NOMO-1 treated with dmso at 0.1 percent for 144 hours (cell line): ENCODE measurements around the gene NLRP12.
"Not testable (repeated sequence)": the region's sequence is repeated elsewhere in the genome, so short reads cannot be mapped to it uniquely, and the experiment has no call there.

Source experiments
- DNase-seq: peaks from one replicate; lab custom pipeline; 2025; ENCODE audit not compliant: unreplicated experiment; lab: John Stamatoyannopoulos, UW

Gene NLRP12

GRCh38 chr19:53840241-53840640, 16.1 kb upstream of the NLRP12 start:
- not testable (repeated sequence) for DNase-seq

- DNase-seq, result not testable (repeated sequence)
These were observed 14.3 kb upstream of the NLRP12 start for GRCh38 chr19:53838446-53838845.

DNA sequence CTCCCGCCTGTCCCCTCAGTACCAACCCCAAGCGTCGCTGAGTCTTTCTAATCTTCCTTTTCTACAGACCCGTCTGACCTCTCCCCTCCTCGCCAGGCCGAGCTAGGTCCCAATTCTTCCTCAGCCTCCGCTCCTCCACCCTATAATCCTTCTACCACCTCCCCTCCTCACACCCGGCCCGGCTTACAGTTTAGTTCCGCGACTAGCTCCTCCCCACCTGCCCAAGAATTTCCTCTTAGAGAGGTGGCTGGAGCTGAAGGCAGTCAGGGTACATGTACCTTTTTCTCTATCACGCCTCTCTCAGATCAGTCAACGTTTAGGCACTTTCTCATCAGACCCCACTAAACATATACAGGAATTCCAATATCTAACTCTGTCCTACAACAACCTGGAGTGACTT, 8.7 kb upstream of the NLRP12 start:
- not testable (repeated sequence) for DNase-seq

- DNase-seq, result no peak
These were observed 4.4 kb upstream of the NLRP12 start for GRCh38 chr19:53828531-53828930.

DNA sequence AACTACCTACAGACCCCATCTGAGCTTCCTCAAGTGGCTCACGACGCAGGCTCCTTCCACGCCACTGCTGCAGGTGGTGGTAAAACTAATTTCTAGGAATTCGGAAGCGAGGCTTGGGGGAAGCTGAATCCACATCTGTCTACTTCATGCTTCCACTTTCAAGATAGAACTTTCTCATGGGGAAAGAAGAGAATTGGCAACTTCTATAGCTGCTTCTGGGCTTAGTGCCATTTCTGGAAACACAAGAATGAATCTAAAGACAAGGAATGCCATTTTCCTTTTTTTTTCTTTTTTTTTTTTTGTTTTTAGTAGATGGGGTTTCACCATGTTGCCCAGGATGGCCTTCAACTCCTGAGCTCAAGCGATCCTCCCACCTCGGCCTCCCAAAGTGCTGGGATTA, 2.8 kb upstream of the NLRP12 start:
- DNase-seq, result no peak

- DNase-seq, result peak; percentile 35
These were observed 564 bp downstream of the NLRP12 start for GRCh38 chr19:53823380-53824120.

DNA sequence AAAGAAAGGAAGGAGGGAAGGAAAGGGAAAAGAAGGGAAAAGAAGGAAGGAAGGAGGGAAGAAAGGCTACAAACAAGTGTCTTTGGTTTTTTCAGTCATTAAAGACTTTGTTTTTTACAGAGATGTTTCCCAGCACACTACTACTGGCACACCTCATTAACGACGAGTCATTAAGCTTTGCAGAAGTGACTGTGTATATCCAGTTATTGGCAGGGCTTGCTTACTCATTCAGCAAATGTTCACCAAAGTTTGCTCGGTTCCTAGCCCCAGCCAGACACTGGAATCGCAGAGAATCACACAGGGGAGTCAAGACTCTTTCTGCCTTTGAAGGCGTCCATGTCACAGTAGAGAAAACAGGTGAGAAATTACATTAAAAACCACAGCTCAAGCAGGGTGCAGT, 4.3 kb downstream of the NLRP12 start:
- no peak for DNase-seq

DNA sequence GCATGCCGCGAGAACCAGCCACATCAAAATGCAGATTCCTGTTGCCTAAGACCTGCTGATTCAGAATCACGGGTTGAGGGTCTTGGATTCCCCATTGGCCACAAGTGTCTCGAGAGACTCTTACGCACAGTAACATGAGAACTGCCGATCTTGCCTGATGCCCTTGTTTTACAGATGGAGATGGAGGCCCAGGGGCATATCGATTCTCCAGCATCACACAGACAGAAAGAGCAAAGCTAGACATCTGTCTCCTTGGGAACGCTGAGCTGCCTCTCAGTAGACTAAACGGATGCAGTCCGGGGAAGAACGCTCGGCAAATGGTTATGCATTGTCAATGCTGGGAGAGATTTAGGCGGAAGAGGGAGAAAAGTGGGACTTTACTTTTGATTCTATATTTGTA, 5.4 kb downstream of the NLRP12 start:
- DNase-seq, result no peak

DNA sequence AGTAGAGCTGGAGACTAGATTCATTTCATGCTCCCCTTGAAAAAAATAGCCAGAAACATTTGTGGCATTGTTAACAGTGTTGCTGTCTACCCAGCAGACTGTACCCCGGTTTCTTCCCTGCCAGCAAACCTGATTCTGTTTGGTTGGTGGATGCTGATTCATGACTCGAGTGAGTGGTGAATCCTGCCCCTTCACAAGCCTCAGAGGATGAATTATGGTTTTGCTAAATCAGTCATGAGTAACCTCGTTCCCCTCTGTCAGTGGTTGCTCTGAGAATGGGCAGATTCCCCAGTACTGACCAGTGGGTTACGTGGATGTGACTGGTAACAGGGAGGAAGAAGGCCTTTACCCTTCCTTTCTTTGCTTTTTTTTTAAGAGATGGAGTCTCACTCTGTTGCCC, 10.1 kb downstream of the NLRP12 start:
- no peak for DNase-seq

DNA sequence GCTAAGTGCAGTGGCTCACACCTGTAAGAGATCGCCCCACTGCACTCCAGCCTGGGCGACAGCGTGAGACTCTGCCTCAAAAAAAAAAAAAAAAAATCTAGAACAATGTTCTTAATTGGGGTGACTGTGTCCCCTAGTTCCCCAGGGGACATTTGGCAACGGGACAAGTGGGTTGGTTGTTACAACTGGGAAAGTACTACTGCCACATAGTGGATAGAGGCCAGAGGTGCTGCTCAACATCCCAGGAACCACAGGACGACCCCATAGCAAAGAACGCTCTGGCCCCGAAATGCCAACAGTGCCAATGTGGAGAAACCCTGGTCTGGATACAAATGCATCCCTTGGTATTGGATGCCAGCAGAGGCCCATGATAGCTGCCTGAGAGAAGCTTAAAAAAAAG, 11.8 kb downstream of the NLRP12 start:
- no peak for DNase-seq

DNA sequence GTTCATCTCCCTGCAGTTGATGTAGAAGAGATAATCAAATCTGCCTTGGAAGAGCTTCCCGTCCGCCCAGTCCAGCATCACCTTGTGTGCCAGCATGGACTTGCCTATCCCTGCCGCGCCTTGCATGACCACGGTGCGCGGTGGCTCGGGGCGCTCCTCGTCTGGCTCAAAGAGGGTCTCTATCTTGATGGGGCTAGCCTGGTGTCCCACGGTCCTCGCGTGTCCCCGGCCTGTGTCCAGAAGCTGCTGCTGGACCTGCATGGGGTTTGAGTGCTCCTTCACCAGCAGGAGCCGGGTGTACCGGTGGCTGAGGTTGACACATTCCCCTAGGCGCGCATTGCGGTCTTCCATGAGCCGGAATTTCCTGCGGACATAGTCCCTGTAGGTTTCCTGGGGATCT, 13.2 kb downstream of the NLRP12 start:
- DNase-seq, result no peak

DNA sequence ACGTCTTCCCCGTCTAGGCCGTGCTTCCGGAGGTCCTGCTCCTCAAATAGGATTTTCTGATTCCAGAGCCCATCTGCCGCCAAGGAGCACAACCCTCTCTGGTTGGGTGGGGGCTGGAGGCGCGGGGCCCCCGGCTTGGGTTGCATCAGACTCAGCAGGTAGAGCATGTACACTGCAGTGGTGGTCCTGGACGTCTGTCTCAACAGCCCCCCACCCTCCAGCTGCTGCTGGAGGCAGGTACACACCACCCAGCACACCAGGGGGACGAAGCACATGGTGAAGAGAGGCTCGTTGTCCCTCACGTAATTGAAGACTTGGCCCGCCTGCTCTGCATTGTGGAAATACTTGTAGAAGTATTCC, 13.9 kb downstream of the NLRP12 start:
- DNase-seq, result no peak

DNA sequence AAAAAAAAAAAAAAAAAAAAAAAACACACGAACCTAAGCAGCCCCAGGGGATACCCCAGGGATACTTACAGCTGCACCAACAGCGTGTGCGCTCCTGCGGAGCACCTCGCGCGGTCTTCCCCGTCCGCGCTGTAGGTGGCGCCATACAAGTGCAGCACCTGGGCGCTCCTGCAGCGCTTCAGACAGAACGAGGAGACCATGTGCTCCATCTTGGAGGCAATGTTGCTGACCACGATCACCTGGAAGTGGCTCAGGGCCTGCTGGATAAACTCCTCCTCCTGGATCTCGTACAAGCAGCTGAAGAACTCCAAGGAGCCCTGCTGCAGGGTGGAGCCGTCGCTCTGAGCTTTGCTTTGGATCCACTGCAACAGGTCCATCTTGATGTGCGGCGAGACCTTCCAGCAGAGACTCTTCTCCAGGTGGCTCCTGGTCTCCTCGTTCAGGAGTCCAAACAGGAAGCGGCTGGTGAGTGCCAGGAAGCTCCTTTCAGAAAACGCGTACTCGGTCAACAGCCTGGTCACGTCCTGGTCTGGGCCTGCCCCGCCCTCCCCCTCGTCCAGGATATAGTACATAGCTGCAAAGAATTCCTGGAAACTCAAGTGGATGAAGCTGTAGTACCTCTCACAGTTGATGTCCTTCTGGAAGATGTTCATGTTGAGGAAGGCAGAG, 14.5 kb downstream of the NLRP12 start:
- DNase-seq, result no peak

- DNase-seq, result peak; percentile 26
These were observed 15.4 kb downstream of the NLRP12 start for GRCh38 chr19:53808710-53809125.

DNA sequence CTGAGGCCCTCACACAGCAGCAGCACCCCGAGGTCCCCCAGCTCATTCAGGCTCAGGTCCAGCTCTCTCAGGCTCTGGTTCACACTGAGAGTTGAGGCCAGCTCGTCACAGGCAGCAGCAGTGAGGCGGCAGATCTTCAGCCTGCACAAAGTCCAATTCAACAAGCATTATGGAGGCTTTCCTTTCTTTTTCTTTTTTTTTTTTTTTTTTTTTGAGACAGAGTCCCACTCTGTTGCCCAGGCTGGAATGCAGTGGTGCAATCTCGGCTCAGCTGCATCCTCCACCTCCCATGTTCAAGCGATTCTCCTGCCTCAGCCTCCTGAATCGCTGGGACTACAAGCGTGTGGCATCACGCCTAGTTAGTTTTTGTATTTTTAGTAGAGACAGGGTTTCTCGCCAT, 22.9 kb downstream of the NLRP12 start:
- DNase-seq, result no peak

- DNase-seq, result no peak
These were observed 29.1 kb downstream of the NLRP12 start for GRCh38 chr19:53795019-53795418.

DNA sequence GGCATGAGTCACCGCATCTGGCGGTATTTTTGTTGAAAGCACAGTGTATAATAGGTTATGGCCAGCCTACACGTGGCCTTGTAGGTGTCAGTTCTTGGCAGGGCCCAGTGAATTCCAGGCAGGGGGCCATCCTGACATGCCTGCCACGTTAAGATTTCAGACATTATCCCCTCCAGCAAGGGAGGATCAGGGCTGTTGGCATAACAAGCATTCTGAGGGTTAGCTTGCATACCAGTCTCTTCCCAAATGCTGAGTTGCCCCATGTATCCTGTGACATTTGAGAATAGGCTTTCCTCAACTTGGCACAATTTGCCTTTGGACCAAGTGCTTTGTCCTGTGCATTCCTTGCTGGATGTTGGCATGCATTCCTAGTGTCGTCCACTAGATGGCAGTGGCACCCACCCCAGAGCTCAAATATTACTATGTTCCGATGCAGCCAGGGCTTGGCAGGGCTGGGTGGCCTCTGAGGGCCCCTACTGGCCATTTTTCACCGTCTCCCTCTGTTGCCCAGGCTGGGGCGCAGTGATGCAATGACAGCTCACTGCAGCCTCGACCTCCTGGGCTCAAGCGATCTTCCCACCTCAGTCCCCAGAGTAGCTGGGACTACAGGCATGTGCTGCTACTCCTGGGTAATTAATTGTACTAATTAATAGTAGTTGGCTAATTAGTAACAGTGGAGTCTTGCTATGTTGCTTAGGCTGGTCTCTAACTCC, 31.2 kb downstream of the NLRP12 start:
- DNase-seq, result peak; percentile 82

- DNase-seq, result no peak
These were observed 34.1 kb downstream of the NLRP12 start for GRCh38 chr19:53789708-53790678.

DNA sequence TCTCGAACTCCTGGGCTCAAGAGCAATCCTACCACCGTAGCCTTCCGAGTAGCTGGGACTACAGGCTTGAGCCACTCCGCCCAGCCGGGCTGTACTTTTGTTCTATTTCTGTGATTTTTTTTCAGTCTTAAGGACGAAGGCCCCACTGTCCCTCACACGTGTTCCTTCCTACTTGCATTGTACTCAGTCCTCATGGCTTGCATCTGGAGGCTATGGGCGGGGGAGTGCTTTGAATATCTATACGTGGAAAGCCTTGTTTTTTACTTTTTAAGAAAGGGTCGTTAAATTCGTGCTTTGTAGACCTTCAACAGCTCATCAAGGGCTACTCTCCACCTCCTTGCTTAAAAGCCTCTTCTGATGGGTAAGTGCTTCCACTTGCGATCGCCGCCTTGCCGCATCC, 36.8 kb downstream of the NLRP12 start:
- DNase-seq, result no peak

GRCh38 chr19:53786744-53787143, 37.4 kb downstream of the NLRP12 start:
- DNase-seq, result no peak
